Retina (tissue), 1 donor: ENCODE data around the gene ADPRS.

Experiments
- DNase-seq: peaks from one replicate; pipeline ENCODE4 v3.0.0-alpha.2; 2016

The ADPRS gene

DNA sequence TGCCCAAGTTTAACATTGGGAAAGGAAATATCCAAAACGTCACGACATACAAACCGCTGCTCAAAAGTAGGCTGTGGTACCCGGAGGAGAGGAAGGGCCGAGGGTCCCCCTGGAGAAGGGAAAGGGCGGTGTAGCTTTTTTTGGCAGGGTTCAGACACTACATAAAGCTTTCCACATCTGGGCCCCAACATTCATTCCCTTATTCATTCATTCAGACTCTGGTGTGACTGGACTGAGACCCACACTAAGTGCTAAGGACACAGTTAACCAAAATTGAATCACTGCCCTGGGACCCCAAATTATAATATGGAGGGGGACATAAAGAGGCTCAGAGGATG is 46.6 kb downstream of the ADPRS start:
- no peak for DNase-seq

- DNase-seq, result no peak
Observed at GRCh38 chr1:36135796-36136195, 47.1 kb downstream of the ADPRS start.

GRCh38 chr1:36136535-36136934 is 47.8 kb downstream of the ADPRS start:
- DNase-seq, result no peak

DNA sequence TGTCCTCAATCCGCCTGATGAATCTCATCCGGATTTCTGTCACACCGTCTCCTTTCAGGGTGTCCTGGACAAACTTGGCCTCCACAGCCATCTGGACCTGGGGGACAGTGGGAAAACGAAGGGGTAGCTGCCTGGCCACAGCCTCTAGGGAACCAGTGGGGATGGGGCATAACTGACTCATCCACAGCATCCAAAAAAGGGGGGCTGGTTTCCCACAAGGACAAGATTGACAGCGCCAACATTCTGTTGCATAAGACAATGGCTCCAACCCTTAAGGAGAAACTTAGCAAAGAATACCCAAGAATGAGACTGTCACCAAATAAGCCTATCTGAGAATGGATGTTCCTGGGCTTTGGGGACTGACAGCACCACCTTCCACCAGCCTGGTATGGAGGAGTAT is 48.5 kb downstream of the ADPRS start:
- no peak for DNase-seq

- DNase-seq, result no peak
Observed at GRCh38 chr1:36137776-36138175, 49.1 kb downstream of the ADPRS start.

GRCh38 chr1:36139521-36139920 is 50.8 kb downstream of the ADPRS start:
- DNase-seq, result no peak

DNA sequence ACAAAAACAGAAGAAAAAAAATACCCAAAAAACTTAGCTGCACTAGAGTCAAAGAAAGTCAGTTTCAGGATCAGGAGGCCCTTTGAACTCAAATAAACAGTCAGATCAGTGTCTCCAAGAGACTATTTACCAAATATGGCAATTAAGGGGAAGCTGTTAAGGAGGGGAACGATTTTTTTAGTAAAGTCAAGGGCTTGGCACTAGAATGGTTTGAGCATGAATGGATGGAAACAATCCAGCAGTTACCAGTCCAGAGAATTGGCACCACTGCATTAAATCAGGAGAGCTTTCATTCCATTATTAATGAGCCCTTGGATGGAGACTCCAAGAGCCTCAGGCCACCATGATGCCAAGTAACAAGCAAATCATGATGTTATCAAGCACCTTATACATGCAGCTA is 53.4 kb downstream of the ADPRS start:
- DNase-seq, result no peak

DNA sequence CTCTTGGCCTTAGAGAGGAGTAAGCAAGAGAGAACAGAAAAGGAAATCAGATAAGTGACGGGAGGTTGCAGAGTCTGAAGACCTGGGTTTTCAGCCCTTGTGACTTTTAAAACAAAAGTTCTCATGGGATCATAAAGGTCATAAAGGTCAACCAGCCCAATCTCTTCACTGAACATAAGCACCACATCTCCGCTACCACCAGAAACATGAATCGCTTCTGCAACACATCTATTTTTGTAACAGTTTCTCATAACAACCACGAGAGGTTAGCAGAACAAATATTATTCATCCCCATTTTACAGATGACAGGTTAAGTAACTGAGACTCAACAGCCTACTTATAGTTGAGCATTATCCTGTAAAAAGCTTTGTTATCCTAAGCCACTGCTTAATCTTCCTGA is 54.7 kb downstream of the ADPRS start:
- no peak for DNase-seq
